Stimulated activated CD4-positive, alpha-beta T cell treated with anti-CD3 and anti-CD28 coated beads, Interleukin-12 subunit alpha, Interleukin-12 subunit beta, amount 100 ng/mL, for 24 hours (primary cell): ENCODE measurements around the gene SYTL3.

Experiments
- DNase-seq, 2 experiments: peaks; one replicate each; pipeline ENCODE4 v3.0.0-alpha.2; 2020; ENCODE audit warnings: low read depth in 2 of 2

SYTL3 gene

GRCh38 chr6:158796353-158796752, 146.5 kb downstream of the SYTL3 start:
- DNase-seq: no peak

- no peak for DNase-seq
These were observed 147.8 kb downstream of the SYTL3 start for GRCh38 chr6:158797331-158798310.

GRCh38 chr6:158798311-158798710, 148.5 kb downstream of the SYTL3 start:
- DNase-seq: no peak

- no peak for DNase-seq
These were observed 149.4 kb downstream of the SYTL3 start for GRCh38 chr6:158799051-158799792.

GRCh38 chr6:158801655-158802294, 151.9 kb downstream of the SYTL3 start:
- no peak for DNase-seq

GRCh38 chr6:158803733-158804143, 153.9 kb downstream of the SYTL3 start:
- DNase-seq: no peak

GRCh38 chr6:158804207-158804606, 154.4 kb downstream of the SYTL3 start:
- DNase-seq: no peak

- no peak for DNase-seq
These were observed 156.0 kb downstream of the SYTL3 start for GRCh38 chr6:158805698-158806377.

- no peak for DNase-seq
These were observed 157.9 kb downstream of the SYTL3 start for GRCh38 chr6:158807515-158808441.

GRCh38 chr6:158808442-158808833, 158.6 kb downstream of the SYTL3 start:
- DNase-seq: no peak

GRCh38 chr6:158808941-158809678, 159.3 kb downstream of the SYTL3 start:
- DNase-seq: no peak

GRCh38 chr6:158810155-158811095, 160.6 kb downstream of the SYTL3 start:
- no peak for DNase-seq

GRCh38 chr6:158812611-158813010, 162.8 kb downstream of the SYTL3 start:
- DNase-seq: no peak

GRCh38 chr6:158813032-158813431, 163.2 kb downstream of the SYTL3 start:
- DNase-seq: no peak
